ENCODE measurements around the gene GIGYF2. TPM values are rescaled to one million over a fixed set of nuclear protein-coding genes. Genes with fewer than 3 reads are reported as not detected.

Gene GIGYF2
- total RNA-seq, 1 donor from 2014 or later = 46.7 TPM

DNA sequence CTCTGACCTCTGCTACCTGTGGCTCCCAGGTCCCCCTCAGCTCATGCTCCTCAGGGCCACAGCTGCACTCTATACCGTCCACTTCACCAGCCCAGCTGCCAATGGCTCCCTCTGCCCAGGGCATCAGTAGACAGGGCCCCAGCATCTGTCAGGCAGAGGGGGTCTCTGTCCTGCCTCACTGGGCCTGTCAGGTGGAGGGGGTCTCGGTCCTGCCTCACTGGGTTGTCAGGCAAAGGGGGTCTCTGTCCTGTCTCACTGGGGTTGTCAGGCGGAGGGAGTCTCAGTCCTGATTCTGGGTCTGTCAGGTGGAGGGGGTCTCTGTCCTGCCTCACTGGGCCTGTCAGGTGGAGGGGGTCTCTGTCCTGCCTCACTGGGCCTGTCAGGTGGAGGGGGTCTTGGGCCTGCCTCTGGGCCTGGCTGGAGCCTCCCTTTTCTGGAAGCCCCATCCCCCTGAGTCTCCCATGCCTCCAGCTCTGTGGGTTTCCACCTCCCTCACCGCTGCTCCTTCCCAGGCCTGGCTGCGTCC is 192.8 kb downstream of the GIGYF2 start:
- Histone ChIP-seq H3K36me3 (ENCODE audit: control insufficient read depth, insufficient read depth, low read length) (no peaks in the 10 kb centered on the region), H3K27me3 (ENCODE audit: control insufficient read depth, insufficient read depth, low read length) (no peaks in the 10 kb centered on the region), H3K4me3 (ENCODE audit: low read depth, low read length) (no peak overlapping the region)
- no peak for DNase-seq (ENCODE audit: low read depth)
- TF ChIP-seq CTCF (IDR thresholded peaks at IDR 0.05; ENCODE audit: insufficient read depth, low read length, poor library complexity, severe bottlenecking) = no peak

GRCh38 chr2:232890536-232890895 is 193.4 kb downstream of the GIGYF2 start:
- no peak overlapping the region for H3K4me3 ChIP-seq (ENCODE audit: low read depth, low read length)
- H3K27me3 ChIP-seq (ENCODE audit: control insufficient read depth, insufficient read depth, low read length) = no peaks in the 10 kb centered on the region
- H3K36me3 ChIP-seq (ENCODE audit: control insufficient read depth, insufficient read depth, low read length) = no peaks in the 10 kb centered on the region
- no peak for DNase-seq (ENCODE audit: low read depth)
- no peak for TF ChIP-seq CTCF (IDR thresholded peaks at IDR 0.05; ENCODE audit: insufficient read depth, low read length, poor library complexity, severe bottlenecking)

DNA sequence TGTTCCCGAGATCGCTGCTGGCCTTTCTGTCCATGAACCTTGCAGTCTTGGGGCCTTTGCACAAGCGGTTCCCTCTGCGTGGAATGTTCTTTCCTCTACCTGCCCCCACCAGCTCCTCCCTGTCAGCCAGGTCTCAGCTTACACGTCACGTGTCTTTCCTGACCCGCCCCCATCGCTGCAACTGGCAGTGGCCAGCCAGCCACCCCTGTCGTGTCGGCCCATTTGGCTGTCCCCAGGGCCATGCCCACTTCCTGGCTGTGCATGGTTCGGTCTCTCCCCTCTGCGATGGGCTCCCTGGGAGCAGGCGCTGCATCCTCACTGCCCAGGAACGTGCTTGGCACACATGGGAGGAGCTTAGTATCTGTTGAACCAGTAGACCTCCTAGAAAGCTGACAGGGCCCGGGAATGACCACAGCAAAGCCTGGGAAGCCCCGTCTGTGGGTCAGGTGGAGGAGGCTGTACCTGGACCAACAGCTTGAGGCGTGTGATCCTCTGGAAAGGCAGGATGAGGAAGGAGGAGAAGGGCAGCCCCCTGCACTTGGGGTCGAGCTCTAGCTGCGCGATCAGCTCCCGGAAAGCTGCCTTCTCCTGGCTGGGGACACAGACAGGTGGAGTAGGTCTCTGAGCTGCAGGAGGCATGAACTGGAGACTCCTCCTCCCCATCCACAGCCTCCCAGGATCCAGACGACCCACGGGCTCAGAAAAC is 193.9 kb downstream of the GIGYF2 start:
- DNase-seq (ENCODE audit: low read depth) = peak; percentile 45
- Histone ChIP-seq H3K27me3 (ENCODE audit: control insufficient read depth, insufficient read depth, low read length) (no peaks in the 10 kb centered on the region), H3K4me3 (ENCODE audit: low read depth, low read length) (no peak overlapping the region), H3K36me3 (ENCODE audit: control insufficient read depth, insufficient read depth, low read length) (no peaks in the 10 kb centered on the region)
- no peak for TF ChIP-seq CTCF (IDR thresholded peaks at IDR 0.05; ENCODE audit: insufficient read depth, low read length, poor library complexity, severe bottlenecking)

- peak; percentile 39 for DNase-seq (ENCODE audit: low read depth)
- no peak for TF ChIP-seq CTCF (IDR thresholded peaks at IDR 0.05; ENCODE audit: insufficient read depth, low read length, poor library complexity, severe bottlenecking)
- Histone ChIP-seq H3K27me3 (ENCODE audit: control insufficient read depth, insufficient read depth, low read length) (no peaks in the 10 kb centered on the region), H3K36me3 (ENCODE audit: control insufficient read depth, insufficient read depth, low read length) (no peaks in the 10 kb centered on the region), H3K4me3 (ENCODE audit: low read depth, low read length) (no peak overlapping the region)
These were observed 194.5 kb downstream of the GIGYF2 start for GRCh38 chr2:232891621-232892071.

DNA sequence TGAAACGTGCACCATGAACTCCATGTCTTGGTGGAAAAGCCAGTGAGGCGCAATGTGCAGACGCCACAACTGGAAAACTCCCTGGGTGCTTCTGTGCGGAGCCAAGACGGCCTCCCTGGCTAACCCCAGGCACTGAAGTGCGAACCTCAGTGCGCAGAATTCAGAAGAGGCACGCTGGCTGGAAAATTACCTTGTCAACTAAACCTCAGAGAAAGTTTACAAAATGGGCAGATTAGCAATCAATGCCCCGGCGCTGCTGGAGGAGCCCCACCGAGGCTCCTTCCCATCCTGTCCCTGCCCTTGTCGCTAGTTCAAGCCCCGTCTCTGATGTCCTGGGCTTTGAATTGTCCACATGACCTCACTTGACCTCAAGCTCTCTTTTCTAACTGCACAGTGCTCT is 195.1 kb downstream of the GIGYF2 start:
- DNase-seq (ENCODE audit: low read depth) = no peak
- Histone ChIP-seq H3K27me3 (ENCODE audit: control insufficient read depth, insufficient read depth, low read length) (no peaks in the 10 kb centered on the region), H3K4me3 (ENCODE audit: low read depth, low read length) (no peak overlapping the region), H3K36me3 (ENCODE audit: control insufficient read depth, insufficient read depth, low read length) (no peaks in the 10 kb centered on the region)
- TF ChIP-seq CTCF (IDR thresholded peaks at IDR 0.05; ENCODE audit: insufficient read depth, low read length, poor library complexity, severe bottlenecking) = no peak

DNA sequence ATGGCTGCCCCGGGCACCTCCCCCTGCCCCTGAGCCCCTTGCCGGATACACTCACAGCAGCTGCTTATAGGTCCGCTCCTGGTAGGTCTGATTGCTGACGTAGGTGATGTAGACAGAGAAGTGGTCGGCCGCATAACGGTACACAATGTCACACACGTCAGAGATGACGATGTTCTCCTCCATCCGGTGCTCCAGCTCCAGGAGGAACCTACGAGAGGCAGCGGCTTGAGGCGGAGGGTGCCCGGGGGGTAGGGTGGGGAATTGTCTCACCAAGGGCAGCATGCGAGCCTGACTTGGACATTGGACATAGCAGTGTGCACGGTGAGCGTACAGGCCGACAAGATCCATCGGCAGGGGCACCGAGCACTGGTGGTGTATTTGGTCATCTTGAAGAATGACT is 195.7 kb downstream of the GIGYF2 start:
- Histone ChIP-seq H3K36me3 (ENCODE audit: control insufficient read depth, insufficient read depth, low read length) (no peaks in the 10 kb centered on the region), H3K4me3 (ENCODE audit: low read depth, low read length) (no peak overlapping the region), H3K27me3 (ENCODE audit: control insufficient read depth, insufficient read depth, low read length) (no peaks in the 10 kb centered on the region)
- TF ChIP-seq CTCF (IDR thresholded peaks at IDR 0.05; ENCODE audit: insufficient read depth, low read length, poor library complexity, severe bottlenecking) = no peak
- DNase-seq (ENCODE audit: low read depth) = no peak
